ENCODE data around the gene ALK.

- TF ChIP-seq CTCF (conservative IDR thresholded peaks at IDR 0.05; ENCODE audit: low read depth in 2 of 2): no peak
- no peak for TF ChIP-seq POLR2AphosphoS5 (IDR thresholded peaks at IDR 0.05; ENCODE audit: low read depth)
- no peak for TF ChIP-seq ETS1 (IDR thresholded peaks at IDR 0.05)
- TF ChIP-seq EZH2 (IDR thresholded peaks at IDR 0.05; ENCODE audit: low read depth, unreplicated experiment): no peak
- no peak for TF ChIP-seq REST (IDR thresholded peaks at IDR 0.05; ENCODE audit: unreplicated experiment)
- TF ChIP-seq EZH2phosphoT487 (IDR thresholded peaks at IDR 0.05; ENCODE audit: unreplicated experiment): no peak
These were observed 118.4 kb downstream of the ALK start for GRCh38 chr2:29802986-29803385.
